Stimulated activated naive CD4-positive, alpha-beta T cell treated with Interleukin-2 at 50 U/mL for 16 hours (primary cell): ENCODE results near the gene TBX21.

Source experiments
- DNase-seq: peaks from one replicate; lab custom pipeline; 2025; lab: John Stamatoyannopoulos, UW

Gene TBX21

DNA sequence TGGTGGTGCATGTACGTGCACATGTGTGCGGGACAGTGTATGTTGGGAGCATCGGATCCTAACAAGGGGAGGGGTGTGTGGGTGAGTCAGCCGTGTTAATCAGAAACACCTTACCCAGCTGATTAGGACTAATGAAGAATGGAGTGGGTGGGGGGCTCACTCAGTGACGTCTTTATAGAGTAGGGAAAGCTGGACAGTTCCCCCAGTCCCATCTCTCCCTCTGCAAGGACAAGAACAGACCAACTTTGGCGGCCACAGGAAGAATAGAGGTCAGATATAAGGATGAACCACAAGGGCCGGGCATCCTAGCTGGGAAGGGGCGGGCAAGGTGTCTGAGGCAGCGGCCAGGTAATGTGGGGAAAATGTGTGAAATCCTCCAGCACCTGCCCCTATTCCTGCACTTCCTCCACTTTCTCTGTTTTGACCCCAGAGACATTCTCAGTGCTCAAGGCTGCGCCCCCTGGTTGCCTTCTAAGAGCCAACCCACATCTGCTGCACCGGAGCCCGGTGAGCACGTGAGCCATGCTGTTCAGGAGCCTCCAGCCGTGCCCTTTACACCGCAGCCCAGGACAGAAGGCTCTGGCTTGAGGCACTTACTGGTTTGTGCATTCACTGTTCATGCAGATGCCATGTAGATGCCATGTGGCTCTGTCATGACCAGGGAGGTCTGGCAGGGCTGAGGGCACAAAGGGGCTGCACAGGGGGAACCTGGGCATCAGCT, 18.9 kb upstream of the TBX21 start:
- no peak for DNase-seq

- no peak for DNase-seq
These were observed 18.2 kb upstream of the TBX21 start for GRCh38 chr17:47714773-47715396.

DNA sequence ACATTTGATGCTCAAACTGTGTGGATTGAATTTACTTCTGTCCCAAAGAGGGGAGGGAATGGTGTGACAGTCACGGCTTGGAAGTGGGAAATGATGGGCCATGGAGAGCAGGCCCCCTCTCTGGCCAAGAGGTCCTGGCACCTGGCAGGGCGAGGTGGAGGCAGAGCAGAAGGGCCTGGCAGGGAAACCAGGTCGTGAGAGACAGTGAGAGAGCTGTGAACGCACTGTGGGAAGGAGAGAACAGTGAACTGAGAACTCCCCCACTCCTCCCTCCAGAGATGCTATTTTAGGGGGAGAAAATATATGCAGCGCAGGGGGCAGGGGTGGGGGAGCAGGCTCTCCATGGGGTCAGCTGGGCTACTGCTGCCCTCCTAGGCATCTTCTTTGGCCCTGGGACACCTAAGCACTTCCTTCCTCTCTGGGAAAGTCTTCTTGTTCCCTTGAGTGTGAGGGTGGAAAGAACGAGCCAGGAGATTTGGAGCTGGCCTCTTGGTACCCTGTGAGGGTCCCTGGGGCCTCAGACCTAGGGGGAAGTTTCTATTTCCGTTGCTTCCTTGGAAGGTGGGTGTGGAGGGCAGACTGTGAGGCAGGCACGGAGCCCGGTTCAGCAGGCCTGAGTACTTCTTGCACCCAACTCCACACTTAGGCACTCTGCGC, 17.2 kb upstream of the TBX21 start:
- no peak for DNase-seq

GRCh38 chr17:47716375-47716774, 16.7 kb upstream of the TBX21 start:
- no peak for DNase-seq

DNA sequence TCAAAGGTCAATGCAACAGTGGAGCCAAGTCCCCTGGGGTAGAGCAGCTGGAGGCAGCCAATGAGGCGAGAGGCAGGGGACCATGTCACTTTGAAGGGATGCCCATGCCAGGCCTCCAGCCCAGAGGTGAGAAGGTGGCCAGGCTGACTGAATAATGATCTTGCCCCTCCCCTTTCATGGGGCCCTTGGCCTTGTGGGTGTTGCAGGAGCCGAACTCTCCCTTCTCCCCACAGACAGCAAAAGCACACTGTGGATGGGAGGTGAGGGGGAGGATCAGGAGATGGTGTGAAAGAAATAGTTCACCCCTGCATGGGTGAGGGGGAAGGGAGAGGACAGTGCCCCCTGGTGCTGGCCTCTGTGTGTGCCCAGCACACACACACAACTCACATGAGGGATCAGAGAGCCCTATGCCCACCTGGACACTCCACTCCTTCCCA, 15.8 kb upstream of the TBX21 start:
- DNase-seq: peak; percentile 29

DNA sequence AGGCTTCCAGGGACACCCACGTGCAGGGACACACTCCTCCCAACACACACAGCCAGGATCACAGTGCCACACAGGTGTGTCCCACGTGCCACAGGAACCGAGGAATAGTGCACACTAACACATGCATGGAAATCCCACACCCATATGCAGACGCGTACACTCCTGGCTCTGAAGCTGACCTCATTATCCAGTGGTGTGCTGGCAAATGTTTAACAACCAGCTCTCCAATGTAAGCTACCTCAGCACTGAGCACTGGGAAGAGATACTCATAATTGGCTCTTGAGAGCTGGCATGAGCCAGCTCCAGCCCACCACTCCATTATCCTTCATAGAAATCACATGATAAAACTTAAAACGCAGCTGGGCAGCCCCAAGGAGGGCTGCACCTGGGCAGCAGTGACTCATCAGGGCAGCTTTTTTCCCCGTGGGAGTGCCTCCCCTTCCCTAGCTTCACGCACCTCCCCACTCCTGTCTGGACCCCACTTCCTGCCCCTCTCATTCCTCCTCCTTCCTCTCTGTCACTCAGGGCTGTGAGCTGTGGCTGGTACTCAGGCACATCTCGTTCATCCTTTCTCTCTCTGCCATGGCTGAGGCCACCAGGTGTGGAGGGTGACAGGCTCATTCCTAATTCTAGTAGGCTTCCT, 14.9 kb upstream of the TBX21 start:
- DNase-seq: peak; percentile 36

GRCh38 chr17:47718634-47719405, 14.2 kb upstream of the TBX21 start:
- no peak for DNase-seq

- DNase-seq: peak; percentile 76
These were observed 13.5 kb upstream of the TBX21 start for GRCh38 chr17:47719411-47720152.

- DNase-seq: no peak
These were observed 12.8 kb upstream of the TBX21 start for GRCh38 chr17:47720196-47720595.

DNA sequence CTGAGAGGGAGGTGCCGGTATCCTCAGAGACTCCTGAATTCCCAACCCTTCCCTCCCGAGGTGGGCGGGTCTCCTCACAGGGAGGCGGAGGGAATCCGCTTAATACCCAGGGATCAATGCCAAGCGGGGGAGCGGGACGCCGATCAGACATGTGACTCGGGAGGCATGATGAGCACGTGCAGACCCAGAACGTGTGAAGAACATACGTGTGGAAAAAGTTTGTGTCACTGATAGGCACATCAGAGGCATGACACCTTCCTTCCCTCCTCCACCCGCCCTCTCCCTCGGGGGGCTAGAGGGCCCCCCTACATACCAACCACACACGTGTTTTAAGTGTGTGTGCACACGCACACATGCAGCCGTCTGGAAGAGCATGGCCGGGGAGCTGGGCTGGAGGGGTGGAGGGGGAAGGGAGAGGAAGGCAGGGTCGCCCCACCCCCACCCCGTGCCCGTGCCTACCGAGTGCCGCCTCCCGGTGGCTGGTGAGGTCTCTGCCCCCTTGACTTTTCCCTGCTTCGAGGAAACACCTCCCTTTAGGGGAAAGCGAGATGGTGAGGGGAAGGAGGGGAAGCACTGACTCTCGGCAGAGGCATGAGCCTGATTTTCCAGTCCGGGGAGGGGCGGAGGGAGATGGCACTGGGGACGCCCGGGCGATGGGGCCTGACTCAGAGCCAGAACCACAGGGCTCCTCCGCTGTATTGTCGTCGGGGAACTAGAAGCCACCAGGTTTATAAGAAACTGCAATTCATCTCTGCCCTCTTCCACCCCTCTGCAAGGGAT, 12.1 kb upstream of the TBX21 start:
- DNase-seq: peak; percentile 97

- DNase-seq: no peak
These were observed 11.3 kb upstream of the TBX21 start for GRCh38 chr17:47721725-47722124.

DNA sequence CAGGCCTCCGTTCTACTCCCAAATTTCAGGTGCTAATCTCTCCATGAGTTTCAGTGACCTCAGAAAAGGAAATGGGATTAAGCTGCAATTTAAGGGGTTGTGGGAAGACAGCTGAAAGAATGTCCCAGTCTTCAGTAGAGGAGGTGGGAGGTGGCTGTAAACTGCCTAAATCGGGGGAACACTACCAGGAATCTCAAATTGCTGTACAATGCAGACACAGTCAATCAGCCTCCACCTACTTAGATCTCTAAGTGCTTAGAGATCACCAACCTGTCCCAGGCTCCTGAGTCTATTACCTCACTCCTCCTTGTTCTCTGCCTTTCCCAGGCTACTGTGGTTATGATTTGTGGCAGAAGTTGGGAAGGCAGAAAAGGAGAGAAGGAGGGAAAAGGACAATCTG, 8.3 kb upstream of the TBX21 start:
- DNase-seq: no peak

- no peak for DNase-seq
These were observed 7.5 kb upstream of the TBX21 start for GRCh38 chr17:47725446-47726111.

GRCh38 chr17:47726796-47727703, 6.0 kb upstream of the TBX21 start:
- no peak for DNase-seq

DNA sequence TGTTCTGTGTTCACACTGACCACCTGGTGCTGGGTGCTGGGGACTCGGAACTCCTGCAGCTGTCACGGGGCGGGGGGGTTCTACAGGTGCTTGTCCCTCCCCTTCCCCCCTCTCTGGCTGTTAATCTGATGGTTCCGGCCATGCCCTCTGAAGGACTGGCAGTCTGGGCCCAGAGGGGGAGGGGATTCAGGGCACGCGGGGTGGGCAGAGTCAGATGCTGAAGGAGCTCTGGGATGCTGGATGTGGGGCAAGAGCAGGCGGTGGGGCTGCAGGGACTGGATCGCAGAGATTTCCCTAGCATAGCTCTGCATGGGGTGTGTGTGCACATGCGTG, 5.4 kb upstream of the TBX21 start:
- DNase-seq: no peak

GRCh38 chr17:47728214-47728877, 4.7 kb upstream of the TBX21 start:
- no peak for DNase-seq

GRCh38 chr17:47729476-47729875, 3.6 kb upstream of the TBX21 start:
- DNase-seq: no peak

- no peak for DNase-seq
These were observed 2.4 kb upstream of the TBX21 start for GRCh38 chr17:47730681-47731080.
